Nephron (organoid): ENCODE data around the gene STK10.

Source experiments
- H3K27ac Mint-ChIP-seq, 3 experiments: 2 replicates each; pipeline ENCODE4 v1.8.0; 2020; ENCODE audit warnings: mixed read lengths in 3 of 3, mild to moderate bottlenecking in 2 of 3, moderate library complexity in 1 of 3
- H3K27me3 Mint-ChIP-seq: 2 replicates; pipeline ENCODE4 v1.8.0; 2021; ENCODE audit warnings: low read depth, mild to moderate bottlenecking, moderate library complexity, mixed read lengths
- H3K36me3 Mint-ChIP-seq: 2 replicates; pipeline ENCODE4 v1.8.0; 2020; ENCODE audit warnings: low read depth, mixed read lengths
- H3K4me1 Mint-ChIP-seq: 2 replicates; pipeline ENCODE4 v1.8.0; 2020; ENCODE audit warnings: mixed read lengths
- H3K4me3 Mint-ChIP-seq, 3 experiments: 2 replicates each; pipeline ENCODE4 v1.8.0; 2020; ENCODE audit warnings: mild to moderate bottlenecking in 3 of 3, mixed read lengths in 3 of 3, moderate library complexity in 2 of 3
- H3K9me3 Mint-ChIP-seq: 2 replicates; pipeline ENCODE4 v1.8.0; 2020; ENCODE audit warnings: mixed read lengths
- TF ChIP-seq, protein P1 (sequence below), 3 experiments: fragments of 200-600 bp; sonication (generic); IDR thresholded peaks; one replicate each; pipeline ENCODE4 v1.5.0; 2021; ENCODE audit warnings: antibody characterized with exemption in 3 of 3; ENCODE audit not compliant: unreplicated experiment in 3 of 3

The STK10 gene

GRCh38 chr5:172052450-172053236 is 135.4 kb downstream of the STK10 start:
- no peak overlapping the region for H3K4me3 Mint-ChIP-seq
- no peaks in the 10 kb centered on the region for H3K9me3 Mint-ChIP-seq
- no peak overlapping the region for H3K27ac Mint-ChIP-seq
- H3K4me1 Mint-ChIP-seq = peaks cover 6% of the 10 kb centered on the region
- no peaks in the 10 kb centered on the region for H3K27me3 Mint-ChIP-seq
- TF ChIP-seq, protein P1, sequence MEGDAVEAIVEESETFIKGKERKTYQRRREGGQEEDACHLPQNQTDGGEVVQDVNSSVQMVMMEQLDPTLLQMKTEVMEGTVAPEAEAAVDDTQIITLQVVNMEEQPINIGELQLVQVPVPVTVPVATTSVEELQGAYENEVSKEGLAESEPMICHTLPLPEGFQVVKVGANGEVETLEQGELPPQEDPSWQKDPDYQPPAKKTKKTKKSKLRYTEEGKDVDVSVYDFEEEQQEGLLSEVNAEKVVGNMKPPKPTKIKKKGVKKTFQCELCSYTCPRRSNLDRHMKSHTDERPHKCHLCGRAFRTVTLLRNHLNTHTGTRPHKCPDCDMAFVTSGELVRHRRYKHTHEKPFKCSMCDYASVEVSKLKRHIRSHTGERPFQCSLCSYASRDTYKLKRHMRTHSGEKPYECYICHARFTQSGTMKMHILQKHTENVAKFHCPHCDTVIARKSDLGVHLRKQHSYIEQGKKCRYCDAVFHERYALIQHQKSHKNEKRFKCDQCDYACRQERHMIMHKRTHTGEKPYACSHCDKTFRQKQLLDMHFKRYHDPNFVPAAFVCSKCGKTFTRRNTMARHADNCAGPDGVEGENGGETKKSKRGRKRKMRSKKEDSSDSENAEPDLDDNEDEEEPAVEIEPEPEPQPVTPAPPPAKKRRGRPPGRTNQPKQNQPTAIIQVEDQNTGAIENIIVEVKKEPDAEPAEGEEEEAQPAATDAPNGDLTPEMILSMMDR (IDR thresholded peaks at IDR 0.05; ENCODE audit: unreplicated experiment in 3 of 3) = no peak
- H3K36me3 Mint-ChIP-seq = peaks cover 20% of the 10 kb centered on the region

GRCh38 chr5:172051643-172052339 is 136.2 kb downstream of the STK10 start:
- TF ChIP-seq, protein P1 (IDR thresholded peaks at IDR 0.05; ENCODE audit: unreplicated experiment in 3 of 3) = no peak
- no peak overlapping the region for H3K4me3 Mint-ChIP-seq
- peaks cover 6% of the 10 kb centered on the region for H3K4me1 Mint-ChIP-seq

GRCh38 chr5:172050080-172050479 is 137.9 kb downstream of the STK10 start:
- no peaks in the 10 kb centered on the region for H3K27me3 Mint-ChIP-seq
- H3K27ac Mint-ChIP-seq = no peak overlapping the region
- TF ChIP-seq, protein P1 (IDR thresholded peaks at IDR 0.05; ENCODE audit: unreplicated experiment in 3 of 3) = no peak
- no peaks in the 10 kb centered on the region for H3K9me3 Mint-ChIP-seq
- no peak overlapping the region for H3K4me3 Mint-ChIP-seq
- peaks cover 22% of the 10 kb centered on the region for H3K36me3 Mint-ChIP-seq
- peaks cover 6% of the 10 kb centered on the region for H3K4me1 Mint-ChIP-seq

More at GRCh38 chr5:172051643-172052339, 136.2 kb downstream of the STK10 start:
- H3K36me3 Mint-ChIP-seq = peaks cover 20% of the 10 kb centered on the region
- H3K9me3 Mint-ChIP-seq = no peaks in the 10 kb centered on the region
- peak overlapping the region in 1 of 3 experiments; percentile 25 for H3K27ac Mint-ChIP-seq
- H3K27me3 Mint-ChIP-seq = no peaks in the 10 kb centered on the region

GRCh38 chr5:172049226-172049796 is 138.7 kb downstream of the STK10 start:
- TF ChIP-seq, protein P1 (IDR thresholded peaks at IDR 0.05; ENCODE audit: unreplicated experiment in 3 of 3) = no peak
- H3K27ac Mint-ChIP-seq = no peak overlapping the region
- H3K4me3 Mint-ChIP-seq = no peak overlapping the region
- no peaks in the 10 kb centered on the region for H3K27me3 Mint-ChIP-seq
- peaks cover 30% of the 10 kb centered on the region for H3K36me3 Mint-ChIP-seq
- H3K4me1 Mint-ChIP-seq = peaks cover 6% of the 10 kb centered on the region
- H3K9me3 Mint-ChIP-seq = no peaks in the 10 kb centered on the region

GRCh38 chr5:172048539-172049101 is 139.4 kb downstream of the STK10 start:
- Mint-ChIP-seq H3K4me1 (peaks cover 6% of the 10 kb centered on the region), H3K9me3 (no peaks in the 10 kb centered on the region), H3K36me3 (peaks cover 32% of the 10 kb centered on the region), H3K27ac (peak overlapping the region in 1 of 3 experiments; percentile 50), H3K4me3 (no peak overlapping the region), H3K27me3 (no peaks in the 10 kb centered on the region)
- TF ChIP-seq, protein P1 (IDR thresholded peaks at IDR 0.05; ENCODE audit: unreplicated experiment in 3 of 3) = no peak
